Ishikawa (cell line): ENCODE data around the gene RARS1.

Source experiments
- EP300 ChIP-seq: IDR thresholded peaks from 2 replicates; pipeline ENCODE4 v1.6.1; 2012; ENCODE audit warnings: borderline replicate concordance
- RAD21 ChIP-seq: IDR thresholded peaks from 2 replicates; pipeline ENCODE4 v1.6.1; 2012; ENCODE audit warnings: low read depth
- REST ChIP-seq: IDR thresholded peaks from 2 replicates; pipeline ENCODE4 v1.6.1; 2012; ENCODE audit warnings: low read depth, mild to moderate bottlenecking
- TAF1 ChIP-seq: IDR thresholded peaks from 2 replicates; pipeline ENCODE4 v1.6.1; 2012; ENCODE audit warnings: low read depth, mild to moderate bottlenecking
- TCF12 ChIP-seq: IDR thresholded peaks from 2 replicates; pipeline ENCODE4 v1.6.1; 2012; ENCODE audit warnings: low read depth
- TEAD4 ChIP-seq: IDR thresholded peaks from 2 replicates; pipeline ENCODE4 v1.6.1; 2012
- YY1 ChIP-seq: IDR thresholded peaks from 2 replicates; pipeline ENCODE4 v1.6.1; 2012; ENCODE audit warnings: low read depth
- TF ChIP-seq, protein P1 (sequence below): IDR thresholded peaks from 2 replicates; pipeline ENCODE4 v1.6.1; 2012

GRCh38 chr5:168537176-168537575 lies 50.9 kb downstream of the RARS1 start:
- TF ChIP-seq RAD21 = no peak
- no peak for TF ChIP-seq TEAD4
- TF ChIP-seq EP300 = no peak
- TF ChIP-seq TAF1 = no peak
- TF ChIP-seq, protein P1, sequence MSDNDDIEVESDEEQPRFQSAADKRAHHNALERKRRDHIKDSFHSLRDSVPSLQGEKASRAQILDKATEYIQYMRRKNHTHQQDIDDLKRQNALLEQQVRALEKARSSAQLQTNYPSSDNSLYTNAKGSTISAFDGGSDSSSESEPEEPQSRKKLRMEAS = no peak
- no peak for TF ChIP-seq YY1
- no peak for TF ChIP-seq REST
- TF ChIP-seq TCF12 = no peak
